Suprapubic skin (tissue), 4 donors: ENCODE measurements around the gene FSTL4. TPM values are rescaled to one million over a fixed set of nuclear protein-coding genes. Genes with fewer than 3 reads are reported as not detected.

Source experiments
- DNase-seq, 2 donors: peaks; one replicate each; pipeline ENCODE4 v3.0.0-alpha.2; 2019; ENCODE audit warnings: low spot score in 2 of 2
- H3K27ac ChIP-seq: fragments of 200-600 bp; sonication (generic); one replicate; pipeline ENCODE4 v1.5.1; 2019
- H3K27me3 ChIP-seq: fragments of 200-600 bp; sonication (generic); one replicate; pipeline ENCODE4 v1.5.1; 2019
- H3K36me3 ChIP-seq: fragments of 200-600 bp; sonication (generic); one replicate; pipeline ENCODE4 v1.5.1; 2019
- H3K4me1 ChIP-seq: fragments of 200-600 bp; sonication (generic); one replicate; pipeline ENCODE4 v1.5.1; 2019
- H3K4me3 ChIP-seq: fragments of 200-600 bp; sonication (generic); one replicate; pipeline ENCODE4 v1.5.1; 2019; ENCODE audit warnings: mild to moderate bottlenecking
- H3K9me3 ChIP-seq: fragments of 200-600 bp; sonication (generic); one replicate; pipeline ENCODE4 v1.5.1; 2019
- CTCF ChIP-seq, 2 donors: fragments of 200-600 bp in 1 of 2; fragments of 450-650 bp in 1 of 2; sonication (generic) in 1 of 2; IDR thresholded peaks; one replicate each; pipeline ENCODE4 v1.5.1; 2016 to 2019; ENCODE audit warnings: antibody characterized with exemption in 2 of 2, mild to moderate bottlenecking in 1 of 2, moderate library complexity in 1 of 2
- EP300 ChIP-seq: sonication (generic); formaldehyde crosslinking; IDR thresholded peaks from one replicate; pipeline ENCODE4 v1.6.1; 2017; ENCODE audit warnings: antibody characterized with exemption
- POLR2A ChIP-seq, 2 donors: fragments of 450-650 bp; IDR thresholded peaks; one replicate each; pipeline ENCODE4 v1.6.1; 2017; ENCODE audit warnings: antibody characterized with exemption in 2 of 2, mild to moderate bottlenecking in 2 of 2, moderate library complexity in 2 of 2
- POLR2AphosphoS5 ChIP-seq, 3 donors: sonication (generic); formaldehyde crosslinking; IDR thresholded peaks; one replicate each; pipeline ENCODE4 v1.6.1; 2017; ENCODE audit warnings: antibody characterized with exemption in 3 of 3
- WGBS: methylation state at CpG from one replicate; pipeline ENCODE4 v1.1.5; 2018; 5-methylcytosine and 5-hydroxymethylcytosine counted together
- total RNA-seq, 4 donors: library from RNA; depleted of rRNA; stranded (reverse); fragments of >200 nt; gene quantifications; one replicate each; pipeline ENCODE4 v1.1.0, GENCODE V29; 2016

The FSTL4 gene
- total RNA-seq, 4 donors from 2014 or later, result 2.3 to 6.4 (median 5.8) TPM

GRCh38 chr5:133440467-133441115 lies 171.8 kb downstream of the FSTL4 start:
- no peak overlapping the region for H3K4me3 ChIP-seq
- H3K9me3 ChIP-seq, result no peaks in the 10 kb centered on the region
- peaks cover 11% of the 10 kb centered on the region for H3K4me1 ChIP-seq
- TF ChIP-seq POLR2AphosphoS5 (IDR thresholded peaks at IDR 0.05), result no peak
- no peak for TF ChIP-seq POLR2A (IDR thresholded peaks at IDR 0.05)
- TF ChIP-seq EP300, result no peak
- no peak for TF ChIP-seq CTCF (IDR thresholded peaks at IDR 0.05)
- H3K27me3 ChIP-seq, result no peaks in the 10 kb centered on the region
- WGBS, result 67% methylated on average over 6 of the region's 7 CpGs
- H3K27ac ChIP-seq, result no peak overlapping the region
- no peak for DNase-seq
- H3K36me3 ChIP-seq, result no peaks in the 10 kb centered on the region

GRCh38 chr5:133439859-133440258 lies 172.5 kb downstream of the FSTL4 start:
- no peak for DNase-seq

GRCh38 chr5:133438487-133438886 lies 173.9 kb downstream of the FSTL4 start:
- Histone ChIP-seq H3K36me3 (no peaks in the 10 kb centered on the region), H3K4me1 (peaks cover 11% of the 10 kb centered on the region), H3K4me3 (no peak overlapping the region), H3K27ac (no peak overlapping the region), H3K27me3 (no peaks in the 10 kb centered on the region), H3K9me3 (no peaks in the 10 kb centered on the region)
- TF ChIP-seq EP300 (no peak), POLR2A (IDR thresholded peaks at IDR 0.05) (no peak), CTCF (IDR thresholded peaks at IDR 0.05) (no peak), POLR2AphosphoS5 (IDR thresholded peaks at IDR 0.05) (no peak)
- no peak for DNase-seq
- WGBS, result 77% methylated on average over 3 of the region's 3 CpGs

More at GRCh38 chr5:133439859-133440258, 172.5 kb downstream of the FSTL4 start:
- no peaks in the 10 kb centered on the region for H3K27me3 ChIP-seq
- H3K4me3 ChIP-seq, result no peak overlapping the region
- 65% methylated on average over 7 of the region's 8 CpGs for WGBS
- no peak for TF ChIP-seq EP300
- no peak for TF ChIP-seq POLR2AphosphoS5 (IDR thresholded peaks at IDR 0.05)
- TF ChIP-seq POLR2A (IDR thresholded peaks at IDR 0.05), result no peak
- TF ChIP-seq CTCF (IDR thresholded peaks at IDR 0.05), result no peak
- no peak overlapping the region for H3K27ac ChIP-seq
- peaks cover 11% of the 10 kb centered on the region for H3K4me1 ChIP-seq
- H3K9me3 ChIP-seq, result no peaks in the 10 kb centered on the region
- no peaks in the 10 kb centered on the region for H3K36me3 ChIP-seq

GRCh38 chr5:133434336-133434735 lies 178.0 kb downstream of the FSTL4 start:
- Histone ChIP-seq H3K36me3 (no peaks in the 10 kb centered on the region), H3K27ac (no peak overlapping the region), H3K27me3 (no peaks in the 10 kb centered on the region), H3K4me3 (no peak overlapping the region), H3K9me3 (no peaks in the 10 kb centered on the region), H3K4me1 (no peaks in the 10 kb centered on the region)
- no peak for TF ChIP-seq CTCF (IDR thresholded peaks at IDR 0.05)
- TF ChIP-seq POLR2AphosphoS5 (IDR thresholded peaks at IDR 0.05), result no peak
- TF ChIP-seq POLR2A (IDR thresholded peaks at IDR 0.05), result no peak
- TF ChIP-seq EP300, result no peak
- no peak for DNase-seq

GRCh38 chr5:133433641-133434040 lies 178.7 kb downstream of the FSTL4 start:
- Histone ChIP-seq H3K36me3 (no peaks in the 10 kb centered on the region), H3K9me3 (no peaks in the 10 kb centered on the region), H3K4me1 (no peaks in the 10 kb centered on the region), H3K27ac (no peak overlapping the region), H3K4me3 (no peak overlapping the region), H3K27me3 (peaks cover under 1% of the 10 kb centered on the region)
- TF ChIP-seq CTCF (IDR thresholded peaks at IDR 0.05) (no peak), POLR2A (IDR thresholded peaks at IDR 0.05) (no peak), EP300 (no peak), POLR2AphosphoS5 (IDR thresholded peaks at IDR 0.05) (no peak)
- WGBS, result 79% methylated on average over 6 of the region's 6 CpGs
- no peak for DNase-seq
